IPS-11a (cell line): ENCODE results near the gene OLFM3.

ENCODE experiments used
- H3K4me3 ChIP-seq: one replicate; pipeline ENCODE4 v1.5.1; 2013; ENCODE audit warnings: low read depth, low read length, control low read depth

The OLFM3 gene

DNA sequence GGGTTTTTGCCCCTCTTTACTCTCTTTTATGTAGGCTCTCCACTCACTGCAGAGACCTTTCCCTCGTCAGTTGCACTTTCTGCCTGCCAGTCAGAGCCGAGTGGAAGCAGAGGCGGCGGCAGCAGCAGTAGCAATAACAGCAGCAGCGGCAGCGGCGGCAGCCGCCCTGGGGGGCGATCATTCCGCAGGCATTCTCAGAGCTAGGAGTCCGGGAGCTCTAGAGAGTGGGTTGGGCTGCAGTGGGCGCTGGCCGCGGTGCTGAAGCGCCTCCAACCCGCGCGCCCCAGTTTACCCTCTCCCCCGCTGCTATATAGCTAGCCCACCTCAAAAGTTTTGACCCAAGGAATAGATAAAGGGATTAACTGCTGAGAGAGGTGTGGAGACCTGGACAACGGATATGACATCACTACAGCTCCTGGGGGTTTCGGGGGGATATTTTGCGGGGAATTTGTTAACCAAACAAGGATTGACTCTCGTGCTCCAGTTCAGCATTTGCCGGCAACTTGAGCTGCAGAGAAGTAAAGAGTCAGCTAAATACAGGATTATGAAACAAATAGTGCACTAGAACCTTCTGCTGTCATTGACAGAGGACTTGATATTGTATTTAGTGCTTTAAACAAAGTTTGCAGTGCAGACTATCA is at the start of gene OLFM3:
Gene OLFM3 (minus strand): TSS at position 102 of the 641 bp plus-strand sequence.
- peak within 1 kb of the TSS; percentile 52 for H3K4me3 ChIP-seq

GRCh38 chr1:102045752-102046151 is 49.0 kb upstream of the OLFM3 start:
- H3K4me3 ChIP-seq: no peak overlapping the region

GRCh38 chr1:102032534-102032933 is 35.8 kb upstream of the OLFM3 start:
- no peak overlapping the region for H3K4me3 ChIP-seq

DNA sequence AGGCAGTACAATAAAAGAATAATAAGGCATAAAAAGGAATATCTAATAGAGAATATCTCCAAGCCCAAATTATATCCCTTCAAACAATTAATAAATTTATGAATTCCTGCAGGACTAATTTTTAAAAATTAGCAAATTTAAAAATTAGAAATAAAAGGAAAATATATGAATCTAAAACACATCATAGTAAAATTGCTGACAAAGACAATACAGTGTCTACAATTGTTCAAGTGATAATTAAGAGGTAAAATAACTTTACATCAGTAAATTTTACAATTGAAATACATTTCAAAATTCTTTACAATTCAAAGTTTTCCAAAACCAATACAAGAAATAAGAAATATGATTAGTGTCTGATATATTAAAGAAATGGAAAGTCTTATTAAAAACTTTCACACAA is 22.8 kb upstream of the OLFM3 start:
- no peak overlapping the region for H3K4me3 ChIP-seq

GRCh38 chr1:102015728-102016127 is 19.0 kb upstream of the OLFM3 start:
- no peak overlapping the region for H3K4me3 ChIP-seq

- H3K4me3 ChIP-seq: no peak overlapping the region
Observed at GRCh38 chr1:102002057-102002456, 5.3 kb upstream of the OLFM3 start.

GRCh38 chr1:101995984-101996745 is 561 bp downstream of the OLFM3 start:
- H3K4me3 ChIP-seq: peak overlapping the region; percentile 52

- no peak overlapping the region for H3K4me3 ChIP-seq
Observed at GRCh38 chr1:101993710-101994109, 3.0 kb downstream of the OLFM3 start.

GRCh38 chr1:101992821-101993575 is 3.7 kb downstream of the OLFM3 start:
- no peak overlapping the region for H3K4me3 ChIP-seq

GRCh38 chr1:101980974-101981373 is 15.8 kb downstream of the OLFM3 start:
- H3K4me3 ChIP-seq: no peak overlapping the region

GRCh38 chr1:101977266-101977665 is 19.5 kb downstream of the OLFM3 start:
- no peak overlapping the region for H3K4me3 ChIP-seq

- H3K4me3 ChIP-seq: no peak overlapping the region
Observed at GRCh38 chr1:101976161-101976560, 20.6 kb downstream of the OLFM3 start.

DNA sequence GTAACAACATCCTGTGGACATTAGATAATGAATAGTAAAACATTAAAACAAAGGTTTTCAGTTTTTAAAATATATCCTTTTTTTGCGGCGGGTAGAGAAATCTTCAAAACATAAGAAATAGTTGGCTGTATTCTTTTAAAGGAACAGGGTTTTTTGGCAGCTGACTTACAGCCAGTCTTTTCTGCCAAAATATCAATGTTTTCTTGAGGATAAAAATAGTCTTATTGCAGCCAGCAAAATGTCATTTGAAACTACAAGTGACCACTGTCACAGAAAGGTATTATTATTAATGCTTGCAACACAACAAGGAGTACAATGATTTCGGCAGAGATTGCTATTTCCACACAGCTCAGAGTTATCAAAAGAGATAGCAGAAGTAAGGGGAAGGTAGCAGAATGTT is 21.4 kb downstream of the OLFM3 start:
- H3K4me3 ChIP-seq: no peak overlapping the region

DNA sequence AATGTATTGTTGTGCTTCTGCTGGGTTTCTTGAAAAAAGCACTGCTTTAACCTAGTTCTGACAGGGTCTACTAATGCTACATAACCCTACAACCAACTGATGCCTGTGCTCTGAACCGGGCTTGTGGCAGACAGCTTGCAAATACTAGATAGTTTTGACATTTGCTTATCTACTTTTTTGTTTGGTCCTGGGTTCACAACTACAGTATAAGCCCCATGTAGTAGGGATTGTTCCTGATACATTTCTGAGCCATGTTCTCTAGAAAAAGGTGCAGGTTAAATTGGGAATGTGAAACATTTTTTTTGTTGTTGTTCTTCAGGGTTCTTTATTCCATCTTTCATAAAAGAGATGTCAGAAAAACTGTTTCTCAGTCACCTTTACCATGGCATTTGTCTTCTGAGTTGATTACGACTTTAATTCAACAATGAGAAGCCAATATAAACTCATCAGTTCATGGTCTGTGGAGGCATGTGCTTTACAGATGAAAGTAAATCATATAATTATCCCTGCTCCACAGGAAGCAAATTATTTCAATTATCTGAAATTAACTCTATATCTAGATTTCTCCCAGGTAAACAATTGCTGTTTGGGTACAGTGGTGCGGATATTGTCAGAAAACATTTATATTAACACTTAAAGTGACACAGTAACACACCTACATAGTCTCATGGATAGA is 22.0 kb downstream of the OLFM3 start:
- no peak overlapping the region for H3K4me3 ChIP-seq

DNA sequence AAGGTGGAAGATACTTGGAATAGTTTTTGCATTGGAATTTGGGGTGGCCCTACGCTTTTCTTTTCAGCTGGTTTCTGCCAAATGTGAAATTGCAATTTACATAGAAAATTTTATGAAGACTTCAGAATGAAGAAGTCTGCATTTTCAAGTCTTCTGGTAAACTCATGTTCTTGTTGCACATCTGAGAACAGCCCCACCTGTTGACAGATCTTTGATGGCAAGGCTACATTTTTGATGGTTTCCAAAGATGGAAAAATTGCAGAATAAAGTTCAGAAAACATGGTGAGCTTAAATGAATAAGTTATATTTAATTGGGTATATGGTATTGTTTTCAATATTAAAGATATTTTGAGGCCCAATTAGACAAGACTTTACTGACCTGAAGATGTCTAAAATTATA is 25.4 kb downstream of the OLFM3 start:
- H3K4me3 ChIP-seq: no peak overlapping the region

DNA sequence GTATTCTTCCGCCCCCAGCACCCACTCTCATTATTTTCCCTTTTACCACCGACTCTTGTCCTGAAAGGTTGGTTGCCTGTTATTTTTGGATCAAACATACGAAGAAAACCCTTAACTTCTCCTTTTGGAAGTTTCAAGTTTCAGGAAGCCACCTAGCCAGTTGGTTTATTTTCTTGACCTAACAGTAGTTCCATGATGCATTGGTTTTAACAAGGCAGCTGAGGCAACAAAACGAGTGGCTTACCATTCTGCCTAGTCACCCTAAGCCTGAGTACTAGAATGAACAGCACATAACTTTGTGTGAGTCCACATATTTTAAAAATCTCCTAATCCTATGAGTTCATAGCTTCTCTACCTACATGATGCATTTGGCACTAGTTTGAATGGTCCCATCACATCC is 28.9 kb downstream of the OLFM3 start:
- no peak overlapping the region for H3K4me3 ChIP-seq

DNA sequence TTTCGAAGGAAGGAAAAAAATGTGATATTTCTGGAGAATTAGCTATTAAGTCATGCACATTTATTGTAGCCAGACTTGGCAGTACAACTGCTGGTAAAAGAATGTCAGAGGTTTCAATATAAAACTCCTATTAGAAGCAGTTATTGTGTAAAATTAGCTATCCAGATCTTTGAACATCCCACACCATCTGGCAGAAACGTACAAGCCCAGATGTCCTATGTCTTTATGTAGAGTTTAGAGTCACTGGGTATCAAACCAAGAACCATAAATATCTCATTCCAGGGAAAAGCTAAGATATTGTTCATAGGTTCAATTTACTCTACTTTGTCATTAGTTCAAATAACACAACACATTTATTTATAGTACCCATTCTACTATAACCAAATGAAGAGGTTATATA is 31.4 kb downstream of the OLFM3 start:
- H3K4me3 ChIP-seq: no peak overlapping the region

DNA sequence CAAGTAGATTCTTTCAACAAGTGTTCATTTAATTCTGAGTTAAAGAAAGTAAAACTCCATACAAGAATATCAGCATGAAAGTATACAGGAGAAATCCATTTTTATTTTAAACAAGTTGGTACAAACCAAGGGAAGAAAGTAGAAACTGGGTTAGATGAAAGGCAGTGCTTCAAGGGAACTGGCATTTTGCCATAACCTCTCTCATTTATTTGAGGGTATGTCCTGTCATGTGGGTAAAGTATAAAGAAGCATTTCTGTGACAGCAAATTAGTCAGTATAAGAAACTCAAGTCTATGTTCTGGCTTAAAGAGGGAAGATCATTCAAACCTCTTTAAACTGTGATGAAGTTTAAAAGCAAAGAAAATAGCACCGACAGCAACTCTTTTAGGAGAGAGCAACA is 32.0 kb downstream of the OLFM3 start:
- H3K4me3 ChIP-seq: no peak overlapping the region

DNA sequence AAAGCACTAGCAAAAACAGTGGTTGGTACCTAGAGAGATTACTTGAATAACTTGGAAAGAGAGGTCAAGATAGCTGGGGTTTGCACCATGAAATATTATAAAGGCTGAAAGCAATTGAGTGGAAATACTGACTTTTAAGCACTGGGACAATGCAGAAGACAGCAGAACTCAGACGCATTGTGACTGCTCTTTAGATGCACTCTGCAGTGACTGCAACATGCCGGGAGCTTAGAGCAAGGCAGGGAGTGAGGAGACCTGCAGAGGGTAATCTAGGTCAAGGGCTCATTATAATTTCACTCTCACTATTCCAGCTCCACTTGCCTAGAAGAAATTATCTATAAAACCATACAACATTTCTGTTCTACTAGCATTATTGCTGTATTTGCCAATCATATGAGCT is 36.6 kb downstream of the OLFM3 start:
- no peak overlapping the region for H3K4me3 ChIP-seq

- no peak overlapping the region for H3K4me3 ChIP-seq
Observed at GRCh38 chr1:101959456-101959855, 37.3 kb downstream of the OLFM3 start.

DNA sequence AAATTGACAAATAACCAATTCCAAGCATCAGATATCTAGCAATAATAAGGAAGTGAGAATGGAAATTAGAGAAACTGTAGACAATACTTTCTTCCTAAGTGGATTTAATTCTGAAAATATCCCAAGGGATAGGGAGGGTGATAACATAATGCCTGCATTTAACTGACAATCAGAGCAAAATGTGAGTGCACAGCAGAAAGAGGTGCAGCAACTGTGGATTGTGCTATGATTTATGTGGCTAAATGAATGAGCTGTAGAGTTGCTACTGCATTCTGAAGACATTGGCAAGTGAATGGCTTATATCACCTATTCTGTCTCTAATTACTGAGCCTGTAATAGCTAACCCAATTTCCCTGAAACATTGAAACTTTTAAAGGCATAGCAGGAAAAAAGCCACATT is 39.0 kb downstream of the OLFM3 start:
- no peak overlapping the region for H3K4me3 ChIP-seq
